ENCODE data around the gene TOMM40. TPM values are rescaled to one million over a fixed set of nuclear protein-coding genes. Genes with fewer than 3 reads are reported as not detected.

Gene TOMM40
- total and polyA plus RNA-seq, 9 of the 15 experiments (the other 6 are each of a cell fraction or from before 2014, with no cell fraction given), result 0.89 to 290 (median 160) TPM

DNA sequence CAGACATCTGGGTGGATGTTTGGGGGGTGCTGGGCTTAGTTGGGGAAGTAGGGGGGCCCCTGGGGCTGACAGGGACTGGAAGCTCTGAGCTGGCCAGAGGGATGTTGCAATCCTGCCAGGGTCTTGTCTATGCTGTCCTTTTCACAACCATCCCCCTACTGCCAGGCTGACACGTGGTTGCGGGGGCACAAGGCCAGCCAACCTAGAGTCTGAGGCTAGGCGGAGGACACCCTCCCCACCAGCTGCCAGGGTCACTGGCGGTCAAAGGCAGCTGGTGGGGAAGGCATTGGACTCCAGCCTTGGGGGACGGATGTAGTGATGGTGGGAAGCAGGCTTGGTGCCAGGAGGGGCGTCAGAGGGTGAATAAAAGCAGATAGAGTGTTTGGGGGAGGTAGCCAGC, 21.8 kb downstream of the TOMM40 start:
- 42% methylated on average over 6 of the region's 6 CpGs for WGBS (ENCODE audit: insufficient coverage, low coverage, missing lambda C conversion rate)
- Histone ChIP-seq H3K36me3 (ENCODE audit: control insufficient read depth, insufficient read depth, low read length) (peaks cover 14% of the 10 kb centered on the region; the same call in 1 of the 3 replicates), H4K20me1 (replicated peaks; ENCODE audit: control insufficient read depth, insufficient read depth, low read length) (no peaks in the 10 kb centered on the region), H2AFZ (ENCODE audit: low read depth, low read length) (no peak overlapping the region), H3K9me1 (ENCODE audit: control insufficient read depth, insufficient read depth, low read length) (no peaks in the 10 kb centered on the region), H3K4me2 (ENCODE audit: insufficient read depth, low read length) (no peak overlapping the region), H3K4me3 (no peak overlapping the region), H3K27ac (ENCODE audit: extremely low read depth, low read depth, low read length) (peak overlapping the region; percentile 91; the same call in 2 of the 3 replicates), H3K79me2 (ENCODE audit: control insufficient read depth, insufficient read depth, low read length) (peaks cover 3% of the 10 kb centered on the region; the same call in 1 of the 3 replicates), H3K9me3 (replicated peaks; ENCODE audit: control insufficient read depth, insufficient read depth, low read depth, low read length) (no peaks in the 10 kb centered on the region), H3K4me1 (replicated peaks in 1 of 2; ENCODE audit: control insufficient read depth in 2 of 2, insufficient read depth in 2 of 2, low read length in 2 of 2) (peaks cover 36 to 82% of the 10 kb centered on the region in 2 experiments), H3K27me3 (ENCODE audit: control insufficient read depth in 2 of 2, insufficient read depth in 2 of 2, low read length in 2 of 2) (no peaks in the 10 kb centered on the region), H3K9ac (ENCODE audit: insufficient read depth in 1 of 2, low read depth in 2 of 2, low read length in 2 of 2) (peak overlapping the region in 1 of 2 experiments; percentile 82; a peak in 2 of 4 replicates)
- ATAC-seq (no peak), FAIRE-seq (no peak), DNase-seq (ENCODE audit: extremely low read depth in 1 of 4, low spot score in 3 of 4) (no peak)
- ChIA-PET POLR2A (interaction anchor here (0.6 to 1.4 kb wide), 4 partner anchors 10 to 76 kb away, joined by 3 to 5 read pairs (median 4); no protein-coding TSS in a partner anchor), CTCF (ENCODE audit: low intra/inter-chr PET ratio) (no interaction called here)
- intact Hi-C loops (cut with micrococcal nuclease) (no loop called here), in situ Hi-C loops (cut with MboI) (loop anchor here (5.0 kb wide), 1 partner anchor 39 kb away; no protein-coding TSS in a partner anchor)
- TF ChIP-seq RBFOX2 (IDR thresholded peaks at IDR 0.05; ENCODE audit: low read depth, low read length) (0 out of 2 replicates have a peak, but pooled peaks have one; percentile 22), CEBPB (tag; IDR thresholded peaks at IDR 0.05) (peak; percentile 20; the same call in 1 of the 2 replicates), MTA3 (IDR thresholded peaks at IDR 0.05; ENCODE audit: borderline replicate concordance) (no peak)
- BruUV-seq (replicated peaks), result no TSS peak

Measured in K562 (cell line).